Measurements from ENCODE around the gene MT3.

MT3 gene

DNA sequence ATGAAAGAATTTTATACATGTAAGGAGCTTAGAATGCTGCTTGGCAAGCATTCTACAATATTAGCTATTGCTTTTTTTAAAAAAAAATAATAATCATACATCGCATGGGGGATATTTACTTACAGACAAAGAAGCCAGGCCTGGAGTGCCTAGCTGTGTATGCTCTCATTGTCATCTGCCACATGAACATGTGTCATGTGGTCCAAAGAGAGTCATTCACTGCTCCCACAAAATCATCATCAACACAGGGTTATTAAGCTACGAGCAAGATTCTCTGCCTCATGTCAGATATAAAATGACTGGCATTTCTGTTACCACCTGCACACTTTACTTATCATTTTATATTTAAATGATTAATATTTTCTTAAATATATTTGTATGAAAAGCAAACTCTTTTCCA, 34.3 kb downstream of the MT3 start:
- no peak overlapping the region for H3K27ac ChIP-seq
- TF ChIP-seq, protein P1, sequence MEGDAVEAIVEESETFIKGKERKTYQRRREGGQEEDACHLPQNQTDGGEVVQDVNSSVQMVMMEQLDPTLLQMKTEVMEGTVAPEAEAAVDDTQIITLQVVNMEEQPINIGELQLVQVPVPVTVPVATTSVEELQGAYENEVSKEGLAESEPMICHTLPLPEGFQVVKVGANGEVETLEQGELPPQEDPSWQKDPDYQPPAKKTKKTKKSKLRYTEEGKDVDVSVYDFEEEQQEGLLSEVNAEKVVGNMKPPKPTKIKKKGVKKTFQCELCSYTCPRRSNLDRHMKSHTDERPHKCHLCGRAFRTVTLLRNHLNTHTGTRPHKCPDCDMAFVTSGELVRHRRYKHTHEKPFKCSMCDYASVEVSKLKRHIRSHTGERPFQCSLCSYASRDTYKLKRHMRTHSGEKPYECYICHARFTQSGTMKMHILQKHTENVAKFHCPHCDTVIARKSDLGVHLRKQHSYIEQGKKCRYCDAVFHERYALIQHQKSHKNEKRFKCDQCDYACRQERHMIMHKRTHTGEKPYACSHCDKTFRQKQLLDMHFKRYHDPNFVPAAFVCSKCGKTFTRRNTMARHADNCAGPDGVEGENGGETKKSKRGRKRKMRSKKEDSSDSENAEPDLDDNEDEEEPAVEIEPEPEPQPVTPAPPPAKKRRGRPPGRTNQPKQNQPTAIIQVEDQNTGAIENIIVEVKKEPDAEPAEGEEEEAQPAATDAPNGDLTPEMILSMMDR (conservative IDR thresholded peaks at IDR 0.05) = no peak

DNA sequence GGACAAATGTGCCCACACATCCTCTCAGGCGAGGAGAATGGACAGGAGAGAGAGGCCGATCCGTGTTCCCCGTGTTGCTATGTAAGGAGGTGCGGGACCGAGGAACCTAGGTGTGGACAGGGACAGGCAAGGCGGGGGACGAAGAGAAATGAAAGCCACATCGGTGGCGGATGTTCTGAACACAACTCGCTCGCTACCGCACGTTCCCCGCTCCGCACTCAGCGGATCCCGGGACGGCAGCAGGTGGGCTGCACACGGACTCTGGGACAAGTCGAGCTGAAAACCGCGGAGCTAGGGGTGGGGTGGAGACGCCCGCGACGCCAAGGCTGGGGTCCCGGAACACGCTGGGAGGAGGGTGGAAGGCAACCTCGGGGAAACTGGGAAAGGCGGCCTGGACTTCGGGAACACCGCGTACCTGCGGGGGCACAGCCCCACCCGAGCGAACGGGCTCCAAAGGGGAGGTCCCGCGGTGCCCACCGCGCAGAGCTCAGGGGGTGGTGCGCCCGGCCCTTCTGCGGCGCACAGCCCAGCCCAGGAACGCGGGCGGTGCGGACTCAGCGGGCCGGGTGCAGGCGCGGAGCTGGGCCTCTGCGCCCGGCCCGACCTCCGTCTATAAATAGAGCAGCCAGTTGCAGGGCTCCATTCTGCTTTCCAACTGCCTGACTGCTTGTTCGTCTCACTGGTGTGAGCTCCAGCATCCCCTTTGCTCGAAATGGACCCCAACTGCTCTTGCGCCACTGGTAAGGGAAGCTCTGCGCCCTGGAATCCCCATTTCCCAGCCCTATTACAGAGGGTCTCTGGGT, 36.0 kb downstream of the MT3 start, which contains the start of gene MT1E:
Gene MT1E (plus strand): TSS at position 642 of the 803 bp plus-strand sequence. CDS start 71 bp downstream, at position 713.
- peak within 1 kb of the TSS; percentile 70 for H3K27ac ChIP-seq

DNA sequence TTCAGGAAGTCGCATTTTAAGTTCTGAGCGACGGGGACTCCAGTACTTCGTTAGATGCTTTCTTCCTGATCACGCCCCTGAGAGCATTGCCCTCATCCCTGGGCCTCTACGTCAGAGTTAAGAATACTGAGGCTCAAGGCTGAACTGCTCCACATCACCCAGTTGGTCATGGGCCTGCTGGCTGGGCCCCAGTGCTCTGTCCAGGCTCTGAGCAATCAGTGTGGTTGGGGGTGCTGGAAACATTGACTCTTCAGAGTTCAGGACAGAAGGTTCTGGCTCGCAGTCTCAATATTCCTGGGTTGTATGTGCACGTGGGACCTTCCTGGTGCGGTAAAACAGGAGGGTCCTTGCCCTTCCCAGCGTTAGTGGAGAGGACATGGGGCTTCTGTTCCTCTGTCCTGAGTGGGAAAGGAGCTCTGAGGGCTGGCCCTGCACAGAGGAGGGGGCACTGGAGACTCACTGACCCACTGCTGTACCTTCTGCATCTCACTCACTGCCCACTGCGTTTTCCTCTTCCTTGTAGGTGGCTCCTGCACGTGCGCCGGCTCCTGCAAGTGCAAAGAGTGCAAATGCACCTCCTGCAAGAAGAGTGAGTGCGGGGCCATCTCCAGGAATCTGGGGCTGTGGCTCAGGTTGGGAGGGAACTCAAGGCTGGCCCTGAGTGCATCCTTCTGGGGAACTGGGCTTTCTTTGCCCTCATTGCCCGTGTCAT, 36.8 kb downstream of the MT3 start:
- H3K27ac ChIP-seq = peak overlapping the region; percentile 70

More for the DNA sequence above, 36.0 kb downstream of the MT3 start, which contains the start of gene MT1E:
- TF ChIP-seq, protein P1 (conservative IDR thresholded peaks at IDR 0.05) = no peak

DNA sequence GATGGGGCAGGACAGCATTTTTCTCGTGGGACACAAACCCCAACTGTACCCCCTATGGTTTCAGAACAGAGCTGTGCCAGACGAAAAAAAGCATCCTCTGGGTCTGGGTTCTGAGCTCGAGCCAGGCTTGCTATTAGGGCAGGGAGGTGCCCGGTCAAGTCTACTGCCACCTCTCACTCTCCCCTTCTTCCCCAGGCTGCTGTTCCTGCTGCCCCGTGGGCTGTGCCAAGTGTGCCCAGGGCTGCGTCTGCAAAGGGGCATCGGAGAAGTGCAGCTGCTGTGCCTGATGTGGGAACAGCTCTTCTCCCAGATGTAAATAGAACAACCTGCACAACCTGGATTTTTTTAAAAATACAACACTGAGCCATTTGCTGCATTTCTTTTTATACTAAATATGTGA, 37.4 kb downstream of the MT3 start:
- TF ChIP-seq, protein P1 (conservative IDR thresholded peaks at IDR 0.05) = no peak
- peak overlapping the region; percentile 70 for H3K27ac ChIP-seq

More for the DNA sequence above, 36.8 kb downstream of the MT3 start:
- TF ChIP-seq, protein P1 (conservative IDR thresholded peaks at IDR 0.05) = no peak

DNA sequence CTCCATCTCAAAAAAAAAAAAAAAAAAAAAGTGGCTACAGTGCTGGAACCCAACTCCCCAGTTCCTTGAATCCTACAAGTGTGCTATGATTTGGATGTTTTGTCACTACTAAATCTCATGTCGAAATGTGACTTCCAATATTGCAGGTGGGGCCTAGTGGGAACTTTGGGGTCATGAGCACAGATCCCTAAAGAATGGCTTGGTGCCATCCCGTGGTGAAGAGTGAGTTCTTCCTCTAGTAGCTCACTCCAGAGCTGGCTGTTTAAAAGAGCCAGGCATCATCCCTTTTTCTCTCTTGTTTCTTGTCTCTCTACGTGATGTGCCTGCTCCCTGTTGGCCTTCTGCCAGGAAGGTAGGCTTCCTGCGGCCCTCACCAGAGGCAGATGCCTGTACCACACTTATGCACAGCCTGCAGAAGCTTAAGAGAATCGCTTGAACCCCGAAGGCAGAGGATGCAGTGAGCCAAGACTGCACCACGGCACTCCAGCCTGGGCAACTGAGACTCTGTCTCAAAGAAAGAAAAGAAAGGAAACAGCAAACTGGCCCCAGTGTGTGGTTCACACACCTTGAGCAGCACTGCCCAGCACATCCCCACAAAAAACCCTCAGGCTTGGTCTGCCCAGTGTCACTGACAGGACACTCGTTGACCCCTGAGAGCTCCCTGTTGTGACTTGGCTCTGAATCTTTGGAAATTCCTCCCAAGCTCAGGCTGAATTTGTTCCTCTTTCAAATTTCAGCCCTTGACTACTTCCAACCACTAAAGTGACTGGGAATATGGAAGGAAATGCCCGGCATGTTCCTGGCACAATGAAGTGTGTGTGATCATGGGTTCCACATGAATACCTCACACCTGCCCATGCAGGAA, 39.4 kb downstream of the MT3 start:
- no peak overlapping the region for H3K27ac ChIP-seq
- TF ChIP-seq, protein P1 (conservative IDR thresholded peaks at IDR 0.05) = no peak

DNA sequence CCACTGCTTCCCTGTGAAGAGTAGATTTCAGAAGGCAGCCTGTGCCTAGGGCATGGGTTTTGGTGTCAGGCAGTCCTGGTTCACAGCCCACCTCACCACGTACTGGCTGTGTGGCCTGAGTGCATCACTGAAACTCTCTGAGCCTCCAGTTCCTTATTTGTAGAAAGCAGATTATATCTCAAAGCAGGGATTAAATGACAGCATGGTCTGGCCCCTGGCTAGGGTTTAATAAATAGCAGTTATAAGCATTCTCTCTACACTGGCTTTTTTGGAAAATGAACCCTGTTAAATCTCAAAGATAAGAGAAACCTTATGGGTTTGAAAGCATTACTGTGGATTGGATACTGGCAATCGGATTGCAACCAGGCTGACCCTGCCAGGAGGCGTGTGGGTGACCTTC, 40.2 kb downstream of the MT3 start:
- no peak overlapping the region for H3K27ac ChIP-seq
- TF ChIP-seq, protein P1 (conservative IDR thresholded peaks at IDR 0.05) = no peak
